Measurements from ENCODE around the gene TUBAL3.
A peak's percentile ranks its signal among the peaks of the same experiment; 100 is the strongest.
"Not testable (repeated sequence)": the region's sequence is repeated elsewhere in the genome, so short reads cannot be mapped to it uniquely, and the experiment has no call there.

The TUBAL3 gene

GRCh38 chr10:5390607-5391205 is 13.9 kb downstream of the TUBAL3 start:
- DNase-seq = no peak
- intact Hi-C loops (cut with DNase I) = no loop called here

DNA sequence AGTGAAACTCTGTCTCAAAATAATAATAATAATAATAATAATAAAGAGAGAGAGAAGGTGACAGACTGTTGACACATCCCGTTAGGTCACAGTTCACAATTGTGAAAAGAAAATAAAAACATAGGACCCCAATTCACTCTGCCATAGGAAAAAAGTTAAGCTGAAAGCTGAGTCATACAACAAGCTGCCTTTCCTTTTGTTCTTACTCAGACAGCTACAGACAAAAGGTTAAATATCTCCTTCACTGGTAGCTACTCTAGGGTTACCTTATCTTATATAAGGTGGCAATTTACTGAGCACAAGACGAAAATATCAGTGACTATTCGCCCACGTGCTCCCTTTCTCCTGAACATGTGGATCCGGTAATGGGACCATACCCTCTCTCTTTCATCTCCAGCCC is 17.5 kb downstream of the TUBAL3 start:
- intact Hi-C loops (cut with DNase I) = loop anchor here (10.0 kb wide), 1 partner anchor 542 kb away; no protein-coding TSS in a partner anchor
- DNase-seq = no peak

GRCh38 chr10:5385224-5385623 is 19.4 kb downstream of the TUBAL3 start:
- DNase-seq = no peak
- intact Hi-C loops (cut with DNase I) = loop anchor here (10.0 kb wide), 1 partner anchor 540 kb away; no protein-coding TSS in a partner anchor

DNA sequence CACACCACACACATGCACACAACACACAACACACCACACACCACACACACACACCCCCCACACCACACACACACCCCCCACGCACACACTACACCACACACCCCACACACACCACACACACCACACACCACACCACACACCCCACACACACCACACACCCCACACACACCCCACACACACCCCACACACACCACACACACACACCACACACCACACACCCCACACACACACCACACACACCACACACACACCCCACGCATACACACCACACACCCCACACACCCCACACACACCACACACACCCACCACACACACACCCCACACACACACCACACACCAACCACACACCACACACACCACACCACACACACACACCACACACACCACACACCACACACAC is 23.4 kb downstream of the TUBAL3 start:
- intact Hi-C loops (cut with DNase I) = loop anchor here (10.0 kb wide), 1 partner anchor 536 kb away; no protein-coding TSS in a partner anchor

DNA sequence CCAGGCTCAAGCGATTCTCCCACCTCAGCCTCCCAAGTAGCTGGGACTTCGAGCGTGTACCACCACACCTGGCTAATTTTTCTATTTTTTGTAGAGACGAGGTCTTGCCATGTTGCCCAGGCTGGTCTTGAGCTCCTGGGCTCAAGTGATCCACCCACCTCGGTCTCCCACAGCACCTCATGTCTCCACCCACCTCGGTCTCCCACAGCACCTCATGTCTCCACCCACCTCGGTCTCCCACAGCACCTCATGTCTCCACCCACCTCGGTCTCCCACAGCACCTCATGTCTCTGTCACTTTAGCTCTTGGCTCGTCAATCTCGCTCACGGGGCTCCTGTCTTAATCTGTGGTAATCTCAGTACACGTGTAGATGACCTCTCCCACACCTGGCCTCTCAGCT is 24.2 kb downstream of the TUBAL3 start:
- not testable (repeated sequence) for DNase-seq
- intact Hi-C loops (cut with DNase I) = loop anchor here (10.0 kb wide), 1 partner anchor 536 kb away; no protein-coding TSS in a partner anchor

More for the DNA sequence above, 23.4 kb downstream of the TUBAL3 start:
- no peak for DNase-seq

DNA sequence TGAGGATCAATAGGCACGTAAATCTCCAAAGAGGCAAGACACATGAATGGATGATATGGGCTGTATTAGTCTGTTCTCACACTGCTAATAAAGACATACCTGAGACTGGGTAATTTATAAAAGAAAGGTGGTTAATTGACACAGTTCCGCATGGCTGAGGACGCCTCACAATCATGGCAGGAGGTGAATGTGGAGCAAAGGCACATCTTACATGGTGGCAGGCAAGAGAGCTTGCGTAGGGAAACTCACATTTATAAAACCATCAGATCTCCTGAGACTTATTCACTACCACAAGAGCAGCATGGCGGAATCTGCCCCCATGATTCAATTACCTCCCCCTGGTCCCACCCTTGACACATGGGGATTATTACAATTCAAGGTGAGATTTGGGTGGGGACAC is 25.4 kb downstream of the TUBAL3 start:
- DNase-seq; intact Hi-C loops (cut with DNase I): not testable (repeated sequence)

DNA sequence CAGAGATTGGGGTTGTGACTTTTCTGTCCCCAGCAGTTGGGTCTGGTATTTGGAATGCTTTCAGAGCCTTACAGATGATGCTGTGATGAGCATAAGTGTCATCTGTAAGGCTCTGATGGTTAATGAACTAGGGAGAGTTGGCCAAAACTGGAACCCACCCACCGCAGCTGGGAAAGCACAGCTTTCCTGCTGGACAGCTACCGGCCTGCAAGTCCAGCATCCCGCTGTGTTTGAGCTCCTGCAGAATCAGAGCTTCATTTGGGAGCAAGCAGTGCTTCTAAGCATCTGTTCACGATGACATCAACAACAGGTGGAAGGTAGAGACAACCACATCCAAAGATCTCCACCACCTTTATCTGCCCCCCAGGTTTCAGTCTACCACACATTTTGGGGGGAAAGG is 28.2 kb downstream of the TUBAL3 start:
- no peak for DNase-seq
- intact Hi-C loops (cut with DNase I) = no loop called here

- intact Hi-C loops (cut with DNase I) = no loop called here
- DNase-seq = peak in 1 of 42 donors; percentile 16
These were observed 30.6 kb downstream of the TUBAL3 start for GRCh38 chr10:5373891-5374611.

DNA sequence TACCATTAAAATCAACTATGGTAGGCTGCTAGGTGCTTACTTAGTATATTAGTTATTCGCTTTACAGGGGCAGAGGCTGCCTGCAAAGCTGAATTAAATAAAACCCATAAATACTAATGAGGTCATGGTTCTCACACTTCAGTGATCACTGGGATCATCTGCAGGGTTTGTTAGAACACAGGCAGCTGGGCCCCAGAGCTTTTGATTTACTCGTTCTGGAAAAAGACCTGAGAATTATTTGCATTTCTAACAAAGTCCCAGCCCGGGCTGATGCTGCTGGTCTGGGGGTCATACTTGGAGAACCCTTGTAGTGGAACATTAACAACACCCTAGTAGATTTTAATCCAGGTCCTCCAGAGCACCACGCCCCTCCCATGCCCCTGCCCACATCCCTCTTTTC is 31.3 kb downstream of the TUBAL3 start:
- DNase-seq = no peak
- intact Hi-C loops (cut with DNase I) = no loop called here

DNA sequence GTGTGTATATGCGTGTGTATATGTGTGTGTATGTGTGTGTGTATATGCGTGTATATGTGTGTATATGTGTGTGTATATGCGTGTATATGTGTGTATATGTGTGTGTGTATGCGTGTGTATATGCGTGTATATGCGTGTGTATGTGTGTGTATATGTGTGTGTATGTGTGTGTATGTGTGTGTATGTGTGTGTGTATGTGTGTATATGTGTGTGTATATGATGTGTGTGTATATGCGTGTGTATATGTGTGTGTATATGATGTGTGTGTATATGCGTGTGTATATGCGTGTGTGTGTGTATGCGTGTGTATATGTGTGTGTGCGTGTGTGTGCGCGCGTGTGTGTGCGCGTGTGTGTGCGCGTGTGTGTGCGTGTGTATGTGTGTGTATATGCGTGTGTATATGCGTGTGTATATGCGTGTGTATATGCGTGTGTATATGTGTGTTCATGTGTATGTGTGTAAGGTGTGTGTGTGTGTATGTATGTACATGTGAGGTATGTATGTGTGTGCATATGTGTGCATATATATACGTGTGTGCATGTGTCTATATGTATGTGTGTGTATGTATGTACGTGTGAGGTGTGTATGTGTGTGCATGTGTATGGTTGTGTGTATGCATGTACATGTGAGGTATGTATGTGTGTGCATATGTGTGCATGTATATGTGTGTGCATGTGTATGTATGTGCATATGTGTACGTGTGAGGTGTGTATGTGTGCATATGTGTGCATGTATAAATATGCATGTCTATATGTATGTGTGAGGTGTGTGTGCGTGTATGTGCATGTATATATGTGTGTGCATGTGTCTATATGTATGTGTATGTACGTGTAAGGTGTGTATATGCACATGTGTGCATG is 33.9 kb downstream of the TUBAL3 start:
- intact Hi-C loops (cut with DNase I) = no loop called here
- no peak for DNase-seq

DNA sequence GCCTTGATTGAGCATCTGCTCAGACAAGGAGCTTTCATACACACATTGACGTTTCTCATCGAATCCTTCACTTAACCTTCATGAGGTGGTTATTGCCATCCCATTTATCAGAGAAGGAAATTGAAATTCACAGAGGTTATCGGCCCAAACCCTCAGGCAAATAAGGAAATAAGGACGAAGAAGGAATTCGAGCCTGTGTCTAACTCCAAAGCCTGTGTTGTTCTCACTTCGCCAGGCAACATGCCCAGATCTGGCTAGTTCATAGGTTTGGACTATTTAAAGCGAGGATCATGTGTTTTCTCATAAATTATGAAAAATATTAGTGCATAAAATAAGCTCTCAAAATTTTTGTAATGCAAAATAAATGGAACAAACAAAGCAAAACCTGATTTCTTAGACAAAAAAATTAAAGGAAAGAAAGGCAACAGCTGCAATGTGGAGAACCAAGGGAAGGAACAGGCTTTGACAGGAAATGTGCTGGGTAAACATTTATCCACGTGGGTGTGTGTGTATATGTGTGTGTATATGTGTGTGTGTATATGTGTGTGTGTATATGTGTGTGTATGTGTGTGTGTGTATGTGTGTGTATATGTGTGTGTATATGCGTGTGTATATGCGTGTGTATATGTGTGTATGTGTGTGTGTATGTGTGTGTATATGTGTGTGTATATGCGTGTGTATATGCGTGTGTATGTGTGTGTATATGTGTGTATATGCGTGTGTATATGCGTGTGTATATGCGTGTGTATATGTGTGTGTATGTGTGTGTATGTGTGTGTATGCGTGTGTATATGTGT is 35.1 kb downstream of the TUBAL3 start:
- intact Hi-C loops (cut with DNase I) = no loop called here
- no peak for DNase-seq

DNA sequence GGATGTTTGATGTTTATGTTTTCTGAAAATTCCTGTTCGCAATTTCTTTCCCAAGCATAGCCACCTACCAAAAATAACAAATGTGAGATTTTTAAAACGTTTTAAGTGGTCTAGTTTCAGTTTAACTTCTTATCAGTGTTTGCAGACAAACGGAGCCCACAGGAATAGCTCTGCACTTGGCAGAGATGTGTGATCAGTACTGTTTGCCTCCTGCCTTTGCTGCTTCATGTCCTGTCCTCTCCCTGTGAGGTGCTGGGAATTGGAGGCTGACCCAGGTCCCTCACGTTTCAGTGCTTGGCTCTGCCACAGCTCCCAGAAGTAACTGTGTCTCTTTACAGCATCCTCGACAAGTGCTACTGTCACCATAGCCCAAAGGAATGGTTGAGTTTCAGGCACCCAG is 38.7 kb downstream of the TUBAL3 start:
- intact Hi-C loops (cut with DNase I) = no loop called here
- DNase-seq = no peak

DNA sequence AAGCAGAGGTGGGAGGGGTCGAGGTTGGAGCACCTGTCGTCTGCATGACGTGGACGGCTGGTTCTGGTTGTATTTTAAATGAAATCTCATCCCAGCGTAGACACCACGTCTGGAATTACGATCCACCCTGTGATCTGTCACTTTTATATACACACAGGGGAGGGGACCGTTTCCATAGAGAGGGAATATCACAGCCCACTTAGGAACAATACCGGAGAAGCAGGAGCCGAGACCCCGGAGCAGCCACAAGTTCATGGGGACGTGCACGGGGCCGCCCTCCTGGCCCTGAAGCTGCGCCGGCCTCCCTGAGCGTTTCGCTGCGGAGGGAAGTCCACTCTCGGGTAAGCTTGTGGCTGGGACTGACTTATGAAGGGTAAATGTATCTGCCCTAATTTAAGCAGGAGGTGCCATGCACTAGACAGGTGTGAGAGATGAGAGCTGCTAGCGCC is 39.7 kb downstream of the TUBAL3 start, which contains the start of gene UCN3:
TSS of gene UCN3 (plus strand) at position 77 of the 449 bp plus-strand sequence. CDS start 8,755 bp downstream, outside the sequence.
- DNase-seq = no peak
- intact Hi-C loops (cut with DNase I) = no loop called here

GRCh38 chr10:5364374-5364773 is 40.3 kb downstream of the TUBAL3 start:
- intact Hi-C loops (cut with DNase I) = no loop called here
- no peak for DNase-seq

DNA sequence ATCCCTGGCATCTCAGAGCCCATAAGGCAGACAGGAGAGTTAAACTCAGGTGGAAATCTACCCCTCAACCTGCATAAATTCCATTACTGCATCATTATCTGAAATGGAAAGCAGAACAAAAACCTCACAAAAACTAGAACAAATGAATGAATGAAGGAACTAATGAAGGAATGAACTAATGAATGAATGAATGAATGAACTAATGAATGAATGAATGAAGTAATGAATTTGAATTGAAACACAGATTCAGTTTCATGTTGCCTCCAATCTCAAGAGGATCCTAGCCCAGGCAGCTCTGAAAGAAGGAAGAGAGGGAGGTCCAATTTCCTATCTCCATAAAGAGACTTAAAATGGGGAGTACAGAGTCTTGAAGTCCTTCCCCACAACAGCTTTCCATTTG is 41.8 kb downstream of the TUBAL3 start:
- intact Hi-C loops (cut with DNase I) = no loop called here

GRCh38 chr10:5361966-5362365 is 42.7 kb downstream of the TUBAL3 start:
- intact Hi-C loops (cut with DNase I) = no loop called here

More for the DNA sequence above, 41.8 kb downstream of the TUBAL3 start:
- no peak for DNase-seq

DNA sequence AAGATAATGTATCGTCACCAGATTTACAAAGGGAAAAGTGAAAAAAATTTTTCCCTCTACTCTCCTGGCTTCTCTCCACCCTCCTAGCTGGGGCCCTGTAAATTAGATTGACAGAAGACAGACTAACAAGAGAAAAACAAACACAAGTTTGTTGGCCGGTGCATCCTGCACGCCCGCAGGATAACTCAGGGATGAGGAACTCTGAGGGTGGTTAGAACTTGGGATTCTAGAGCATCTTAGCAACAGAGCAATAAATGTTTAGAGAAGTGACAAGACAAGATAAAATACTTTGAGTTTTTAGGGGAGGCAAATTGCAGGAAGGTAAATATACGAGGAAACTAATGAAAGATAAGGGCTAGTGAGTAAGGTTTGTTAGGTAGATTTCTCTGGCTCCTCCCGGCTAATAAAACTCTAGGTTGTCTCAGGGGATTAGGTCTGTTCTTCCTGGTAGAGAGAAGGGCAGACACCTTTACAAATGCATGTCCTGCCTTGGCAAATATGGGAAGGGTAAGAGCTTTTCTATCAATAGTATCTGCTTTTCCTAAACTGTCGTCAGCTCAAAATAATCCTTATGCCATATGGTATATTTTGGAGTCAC is 44.2 kb downstream of the TUBAL3 start:
- DNase-seq = no peak
- intact Hi-C loops (cut with DNase I) = no loop called here

More at GRCh38 chr10:5361966-5362365, 42.7 kb downstream of the TUBAL3 start:
- DNase-seq = no peak

GRCh38 chr10:5356302-5356763 is 48.3 kb downstream of the TUBAL3 start:
- no peak for DNase-seq
- intact Hi-C loops (cut with DNase I) = no loop called here

Measured in head of caudate nucleus (tissue), 42 donors.